OCI-LY3 (cell line): ENCODE data around the gene WAPL.

ENCODE experiments used
- CTCF ChIP-seq: fragments of 200-600, 300-600 bp; sonication (generic); IDR thresholded peaks from 2 replicates; pipeline ENCODE4 v1.5.1; 2014; ENCODE audit warnings: antibody characterized with exemption, low read length, low read depth
- EZH2phosphoT487 ChIP-seq: fragments of 200-600 bp; shearing (Covaris generic); IDR thresholded peaks from 2 replicates; pipeline ENCODE4 v1.6.1; 2018; ENCODE audit warnings: antibody characterized with exemption, mixed run types, low read depth

GRCh38 chr10:86450806-86451603, 70.6 kb downstream of the WAPL start:
- TF ChIP-seq EZH2phosphoT487: no peak
- TF ChIP-seq CTCF: no peak
